Heart left ventricle (tissue), 13 donors: ENCODE measurements around the gene SMTNL2.

Source experiments
- POLR2A ChIP-seq, 2 donors: fragments of 450-650 bp; IDR thresholded peaks; one replicate each; pipeline ENCODE4 v1.6.1; 2017; ENCODE audit warnings: antibody characterized with exemption in 2 of 2, mild to moderate bottlenecking in 2 of 2, moderate library complexity in 2 of 2
- TF ChIP-seq, protein P1 (sequence below), 12 donors: fragments of 200-600 bp; sonication (generic) in 4 of 12; IDR thresholded peaks; one replicate each; pipeline versions ENCODE4 v1.5.0 to v1.8.0; 2018 to 2022; ENCODE audit warnings: antibody characterized with exemption in 12 of 12, mild to moderate bottlenecking in 5 of 12
- donor health status: ischemic (EF 13 %, LVEDD 7.1; RV severe dilation, severe dysfunction).
- donor health status: DM: no; HTN: yes; CAD: no.
- donor health status: DM: no; HTN: no; CAD: no.
- donor health status: ischemic (EF 25% LVEDD 6.9; RV normal size, moderate dysfunction).
- donor health status: ischemic (EF 25% LVEDD 5.7; RV mildly dilated, moderate dysfunction).
- donor health status: ischemic (EF 35%, LVEDD 5.7; RV mildly dilated, moderate dysfunction).
- donor health status: nonischemic (EF 11% LVEDD 7.7; RV severe dilation, severe dysfunction).
- donor health status: DM: yes; HTN: yes; CAD: no.
- donor health status: PGD.
- donor health status: ischemic (EF 29% LVEDD 5.4; RV normal size, mild dysfunction).
- donor health status: nonischemic (EF 23%, LVEDD 6.1; RV moderate dilation, normal function).

GRCh38 chr17:4579678-4580077, 4.7 kb upstream of the SMTNL2 start:
- TF ChIP-seq, protein P1, sequence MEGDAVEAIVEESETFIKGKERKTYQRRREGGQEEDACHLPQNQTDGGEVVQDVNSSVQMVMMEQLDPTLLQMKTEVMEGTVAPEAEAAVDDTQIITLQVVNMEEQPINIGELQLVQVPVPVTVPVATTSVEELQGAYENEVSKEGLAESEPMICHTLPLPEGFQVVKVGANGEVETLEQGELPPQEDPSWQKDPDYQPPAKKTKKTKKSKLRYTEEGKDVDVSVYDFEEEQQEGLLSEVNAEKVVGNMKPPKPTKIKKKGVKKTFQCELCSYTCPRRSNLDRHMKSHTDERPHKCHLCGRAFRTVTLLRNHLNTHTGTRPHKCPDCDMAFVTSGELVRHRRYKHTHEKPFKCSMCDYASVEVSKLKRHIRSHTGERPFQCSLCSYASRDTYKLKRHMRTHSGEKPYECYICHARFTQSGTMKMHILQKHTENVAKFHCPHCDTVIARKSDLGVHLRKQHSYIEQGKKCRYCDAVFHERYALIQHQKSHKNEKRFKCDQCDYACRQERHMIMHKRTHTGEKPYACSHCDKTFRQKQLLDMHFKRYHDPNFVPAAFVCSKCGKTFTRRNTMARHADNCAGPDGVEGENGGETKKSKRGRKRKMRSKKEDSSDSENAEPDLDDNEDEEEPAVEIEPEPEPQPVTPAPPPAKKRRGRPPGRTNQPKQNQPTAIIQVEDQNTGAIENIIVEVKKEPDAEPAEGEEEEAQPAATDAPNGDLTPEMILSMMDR (IDR thresholded peaks at IDR 0.05): no peak
- no peak for TF ChIP-seq POLR2A (IDR thresholded peaks at IDR 0.05)
